ENCODE data around the gene SYNE1.
A peak's percentile ranks its signal among the peaks of the same experiment; 100 is the strongest.
"Not testable (repeated sequence)": the region's sequence is repeated elsewhere in the genome, so short reads cannot be mapped to it uniquely, and the experiment has no call there.

SYNE1 gene

GRCh38 chr6:152098683-152099082 lies 538.5 kb downstream of the SYNE1 start:
- no peak for DNase-seq (ENCODE audit: low spot score)

DNA sequence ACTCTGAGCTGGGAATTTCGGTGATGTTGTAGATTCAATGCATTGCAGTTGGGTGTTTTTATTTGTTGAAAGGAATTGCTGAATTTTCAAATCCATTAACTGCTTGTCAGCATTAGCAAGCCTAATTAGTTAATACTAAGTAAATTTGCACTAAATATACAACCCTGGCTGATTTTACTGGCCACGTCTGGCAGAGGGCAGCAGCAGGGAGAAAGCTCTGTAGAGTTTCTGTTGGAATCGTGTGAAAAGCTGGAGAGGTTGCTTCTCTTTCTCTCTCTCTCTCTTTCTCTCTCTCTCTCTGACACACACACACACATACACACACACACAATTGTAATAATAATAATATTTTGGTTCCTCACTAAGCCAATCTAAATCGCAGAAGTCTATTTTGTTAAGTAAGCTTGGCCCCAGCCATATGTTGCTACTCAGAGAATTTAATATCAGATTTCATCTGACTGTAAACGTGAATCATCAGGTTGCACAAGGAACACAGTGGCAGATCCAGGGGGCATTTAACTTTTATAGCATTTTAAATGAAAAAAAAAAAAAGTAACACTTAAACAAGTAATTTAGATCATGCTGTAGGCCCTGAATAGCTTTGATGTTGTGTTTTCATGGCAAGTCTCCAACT lies 540.2 kb downstream of the SYNE1 start:
- DNase-seq (ENCODE audit: low spot score) = no peak

GRCh38 chr6:152094992-152095592 lies 542.1 kb downstream of the SYNE1 start:
- DNase-seq (ENCODE audit: low spot score) = peak; percentile 60

DNA sequence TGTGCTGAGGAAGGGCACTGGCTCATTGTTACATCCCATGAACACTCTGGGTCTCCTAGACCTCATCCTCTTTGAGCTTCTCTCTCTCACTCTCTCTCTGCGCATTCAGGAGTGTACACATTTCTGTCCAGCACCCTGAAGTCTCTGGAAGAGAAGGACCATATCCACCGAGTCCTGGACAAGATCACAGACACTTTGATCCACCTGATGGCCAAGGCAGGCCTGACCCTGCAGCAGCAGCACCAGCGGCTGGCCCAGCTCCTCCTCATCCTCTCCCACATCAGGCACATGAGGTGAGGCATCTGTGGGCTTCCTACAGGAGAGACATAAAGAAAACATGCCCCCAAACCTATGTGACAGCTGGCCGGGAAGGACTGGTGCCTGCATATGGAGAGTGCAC lies 542.9 kb downstream of the SYNE1 start:
- no peak for DNase-seq (ENCODE audit: low spot score)

DNA sequence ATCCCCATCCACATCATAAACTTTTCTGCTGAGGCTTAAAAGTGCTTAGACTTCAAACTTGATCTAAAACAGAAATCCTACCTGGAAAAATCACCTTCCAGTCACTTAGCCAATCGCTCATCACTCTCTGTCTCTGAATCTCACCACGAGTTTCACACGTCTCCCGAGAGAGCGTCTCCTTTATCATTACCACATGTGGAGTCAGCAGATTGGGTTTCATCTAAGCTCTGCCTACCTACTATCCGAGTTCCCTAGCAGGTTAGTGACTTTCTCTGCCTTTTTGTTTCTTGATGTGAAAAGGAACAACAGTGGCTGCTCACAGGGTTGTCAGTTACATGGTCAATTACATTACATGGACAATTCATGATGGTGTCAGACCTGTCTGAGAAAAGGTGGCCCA lies 543.5 kb downstream of the SYNE1 start:
- DNase-seq (ENCODE audit: low spot score) = no peak

GRCh38 chr6:152091851-152092341 lies 545.3 kb downstream of the SYNE1 start:
- DNase-seq (ENCODE audit: low spot score) = peak; percentile 67

DNA sequence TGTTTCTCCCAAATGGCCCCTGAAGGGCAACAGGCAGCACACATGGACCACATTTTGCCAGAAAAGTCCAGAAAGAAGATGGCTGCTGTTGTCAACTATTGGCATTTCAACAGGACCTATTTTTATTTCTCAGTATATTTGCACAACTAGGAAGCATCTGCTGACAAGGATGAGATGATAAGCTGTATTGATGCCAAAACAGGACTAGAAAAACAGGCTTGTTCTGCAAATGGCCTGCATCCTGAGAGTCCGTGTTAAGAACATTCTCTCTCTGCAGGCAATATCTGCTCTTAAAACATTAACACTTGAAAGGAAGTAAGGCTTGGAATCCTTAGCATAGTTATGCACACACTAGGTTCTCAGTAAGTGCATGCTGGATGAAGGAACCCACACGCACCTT lies 546.0 kb downstream of the SYNE1 start:
- DNase-seq (ENCODE audit: low spot score) = peak; percentile 33

DNA sequence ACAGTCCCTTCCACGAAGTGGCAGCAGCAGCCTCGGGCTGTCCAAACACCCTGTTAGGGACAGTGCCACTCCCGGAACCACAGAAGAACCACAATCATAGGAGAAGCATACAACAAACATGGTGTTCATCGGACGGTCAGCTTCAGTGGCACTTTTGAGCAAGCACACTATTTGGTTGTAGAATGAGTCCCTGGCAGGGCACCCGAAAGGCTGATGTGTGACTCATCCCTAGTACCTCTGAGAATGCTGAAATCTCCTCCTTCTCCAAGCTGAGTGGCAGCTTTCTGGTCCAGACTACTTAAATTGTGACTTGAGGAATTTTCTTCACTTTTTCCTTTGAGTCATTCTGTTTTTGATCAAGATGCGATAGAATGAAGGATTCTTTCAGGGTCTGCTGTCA lies 547.2 kb downstream of the SYNE1 start:
- DNase-seq (ENCODE audit: low spot score) = no peak

- no peak for DNase-seq (ENCODE audit: low spot score)
These were observed 549.5 kb downstream of the SYNE1 start for GRCh38 chr6:152087701-152088100.

DNA sequence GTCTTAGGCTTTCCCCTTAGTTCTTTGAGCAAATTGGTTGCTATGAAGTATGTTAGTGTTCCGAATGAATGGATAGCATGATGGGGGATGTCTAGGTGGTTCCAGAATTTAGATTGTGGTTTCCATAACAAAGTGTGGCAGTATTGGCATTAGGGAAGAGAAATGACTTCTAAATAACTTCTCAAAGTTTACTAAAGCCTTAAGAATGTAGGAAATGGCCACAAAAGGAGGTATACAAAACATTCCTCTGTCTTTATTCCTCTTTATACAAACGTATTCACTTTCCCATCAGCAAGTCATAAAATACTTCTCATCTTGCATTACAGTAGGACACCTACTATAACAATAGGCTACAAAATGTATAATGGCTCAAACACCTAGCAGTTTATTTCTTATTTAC lies 550.1 kb downstream of the SYNE1 start:
- DNase-seq (ENCODE audit: low spot score) = no peak

GRCh38 chr6:152086223-152086873 lies 550.8 kb downstream of the SYNE1 start:
- no peak for DNase-seq (ENCODE audit: low spot score)

GRCh38 chr6:152085451-152085921 lies 551.7 kb downstream of the SYNE1 start:
- no peak for DNase-seq (ENCODE audit: low spot score)

DNA sequence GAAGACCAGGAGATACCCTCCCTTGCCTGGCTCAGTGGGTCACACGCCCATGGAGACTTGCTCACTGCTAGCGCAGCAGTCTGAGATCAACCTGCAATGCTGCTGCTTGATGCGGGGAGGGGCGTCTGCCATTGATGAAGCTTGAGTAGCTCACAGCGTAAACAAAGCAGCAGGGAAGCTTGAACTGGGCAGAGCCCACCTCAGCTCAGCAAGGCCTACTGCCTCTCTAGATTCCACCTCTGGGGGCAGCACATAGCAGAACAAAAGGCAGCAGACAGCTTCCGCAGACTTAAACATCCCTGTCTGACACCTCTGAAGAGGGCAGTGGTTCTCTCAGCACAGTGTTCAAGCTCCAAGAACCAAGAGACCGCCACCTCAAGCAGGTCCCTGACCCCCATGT lies 558.4 kb downstream of the SYNE1 start:
- DNase-seq (ENCODE audit: low spot score) = no peak

DNA sequence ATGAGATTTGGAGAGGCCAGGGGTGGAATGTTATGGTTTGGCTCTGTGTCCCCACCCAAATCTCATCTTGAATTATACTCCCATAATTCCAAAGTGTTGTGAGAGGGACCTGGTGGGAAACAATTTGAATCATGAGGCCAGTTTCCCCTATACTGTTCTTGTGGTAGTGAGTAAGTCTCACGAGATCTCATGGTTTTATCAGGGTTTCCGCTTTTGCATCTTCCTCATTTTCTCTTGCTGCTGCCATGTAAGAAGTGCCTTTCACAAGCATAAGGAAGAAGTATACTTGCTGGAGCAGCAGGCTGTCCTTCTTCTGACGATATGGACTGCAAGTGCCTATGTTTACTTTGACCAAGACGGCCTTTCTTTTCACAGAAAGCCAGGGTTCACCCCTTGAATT lies 559.2 kb downstream of the SYNE1 start:
- DNase-seq (ENCODE audit: low spot score) = no peak

DNA sequence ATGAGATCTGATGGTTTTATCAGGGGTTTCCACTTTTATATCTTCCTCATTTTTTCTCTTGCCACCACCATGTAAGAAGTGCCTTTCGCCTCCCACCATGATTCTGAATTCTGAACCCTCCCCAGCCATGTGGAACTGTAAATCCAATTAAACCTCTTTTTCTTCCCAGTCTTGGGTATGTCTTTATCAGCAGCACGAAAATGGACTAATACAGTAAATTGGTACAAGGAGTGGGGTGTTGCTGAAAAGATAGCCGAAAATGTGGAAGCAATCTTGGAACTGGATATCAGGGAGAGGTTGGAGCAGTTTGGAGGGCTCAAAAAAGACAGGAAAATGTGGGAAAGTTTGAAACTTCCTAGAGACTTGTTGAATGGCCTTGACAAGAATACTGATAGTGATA lies 560.9 kb downstream of the SYNE1 start:
- DNase-seq (ENCODE audit: low spot score) = not testable (repeated sequence)

GRCh38 chr6:152071843-152072242 lies 565.3 kb downstream of the SYNE1 start:
- DNase-seq (ENCODE audit: low spot score) = no peak
